ENCODE results near the gene SH3PXD2B. TPM values are rescaled to one million over a fixed set of nuclear protein-coding genes. Genes with fewer than 3 reads are reported as not detected.

SH3PXD2B gene
- total RNA-seq, 1 donor from 2014 or later, result 60.8 TPM

DNA sequence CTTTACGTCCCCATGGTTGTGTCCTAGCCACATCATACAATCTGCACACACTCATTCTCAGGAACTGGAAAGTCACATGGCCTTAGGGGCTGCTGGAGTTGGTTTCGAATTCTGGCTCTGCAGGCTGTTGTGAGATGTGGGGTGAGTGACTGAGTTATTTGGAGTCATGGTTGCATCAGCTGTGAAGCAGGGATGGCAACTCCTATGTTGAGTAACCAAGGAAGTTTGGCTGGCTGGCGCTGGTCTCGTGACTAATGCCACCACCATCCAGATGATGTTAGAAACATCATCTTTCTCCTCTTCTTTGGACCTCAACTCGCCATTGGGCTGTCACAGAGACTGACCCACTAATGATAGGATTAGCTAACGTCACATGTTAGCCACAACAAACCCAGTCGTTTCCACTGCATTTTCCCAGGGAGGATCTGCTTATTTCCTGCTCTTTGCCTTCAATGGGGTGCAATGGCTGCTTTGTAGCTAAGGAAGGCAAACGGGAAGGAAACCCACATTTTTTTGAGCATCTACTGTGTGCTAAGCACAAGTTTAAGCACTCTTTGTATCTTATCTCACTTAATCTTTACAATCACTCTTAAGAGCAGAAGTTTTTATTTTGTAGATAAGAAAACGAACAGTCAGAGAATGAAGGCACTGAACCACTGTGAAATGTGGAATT, 92.6 kb downstream of the SH3PXD2B start:
- Histone ChIP-seq H3K4me1 (no peaks in the 10 kb centered on the region), H3K9me3 (no peaks in the 10 kb centered on the region), H3K36me3 (peaks cover 30 to 72% of the 10 kb centered on the region in 2 donors), H3K27me3 (no peaks in the 10 kb centered on the region), H3K4me3 (no peak overlapping the region), H3K27ac (peak overlapping the region in 1 of 2 donors; percentile 38)
- peak; percentile 55 to 76 for DNase-seq (ENCODE audit: low spot score in 2 of 2)
- TF ChIP-seq, protein P1, sequence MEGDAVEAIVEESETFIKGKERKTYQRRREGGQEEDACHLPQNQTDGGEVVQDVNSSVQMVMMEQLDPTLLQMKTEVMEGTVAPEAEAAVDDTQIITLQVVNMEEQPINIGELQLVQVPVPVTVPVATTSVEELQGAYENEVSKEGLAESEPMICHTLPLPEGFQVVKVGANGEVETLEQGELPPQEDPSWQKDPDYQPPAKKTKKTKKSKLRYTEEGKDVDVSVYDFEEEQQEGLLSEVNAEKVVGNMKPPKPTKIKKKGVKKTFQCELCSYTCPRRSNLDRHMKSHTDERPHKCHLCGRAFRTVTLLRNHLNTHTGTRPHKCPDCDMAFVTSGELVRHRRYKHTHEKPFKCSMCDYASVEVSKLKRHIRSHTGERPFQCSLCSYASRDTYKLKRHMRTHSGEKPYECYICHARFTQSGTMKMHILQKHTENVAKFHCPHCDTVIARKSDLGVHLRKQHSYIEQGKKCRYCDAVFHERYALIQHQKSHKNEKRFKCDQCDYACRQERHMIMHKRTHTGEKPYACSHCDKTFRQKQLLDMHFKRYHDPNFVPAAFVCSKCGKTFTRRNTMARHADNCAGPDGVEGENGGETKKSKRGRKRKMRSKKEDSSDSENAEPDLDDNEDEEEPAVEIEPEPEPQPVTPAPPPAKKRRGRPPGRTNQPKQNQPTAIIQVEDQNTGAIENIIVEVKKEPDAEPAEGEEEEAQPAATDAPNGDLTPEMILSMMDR (IDR thresholded peaks at IDR 0.05), result no peak
- intact Hi-C loops (cut with DNase I), result no loop called here

DNA sequence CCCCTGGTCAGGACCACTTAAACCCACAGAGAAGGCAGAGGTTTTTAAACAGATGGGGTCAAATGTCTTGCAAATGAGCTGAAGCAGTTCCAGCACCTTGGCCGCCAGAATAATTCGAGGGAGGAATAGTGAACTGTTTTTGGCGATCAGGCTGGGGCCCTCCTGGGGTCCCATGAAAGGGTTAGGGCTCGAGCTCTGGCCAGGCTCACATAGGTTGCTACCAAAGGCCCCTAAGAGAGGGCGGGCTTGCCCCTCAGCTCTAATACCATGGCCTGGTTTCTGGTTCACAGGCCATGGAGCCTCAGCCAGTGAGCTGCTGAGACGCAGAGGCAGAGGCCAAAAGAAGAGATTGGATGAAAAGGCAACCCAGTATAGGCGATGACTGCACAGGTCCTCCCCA, 96.0 kb downstream of the SH3PXD2B start:
- intact Hi-C loops (cut with DNase I), result no loop called here
- DNase-seq (ENCODE audit: low spot score in 2 of 2), result no peak
- Histone ChIP-seq H3K27ac (no peak overlapping the region), H3K27me3 (no peaks in the 10 kb centered on the region), H3K4me3 (no peak overlapping the region), H3K36me3 (peaks cover 58 to 86% of the 10 kb centered on the region in 2 donors), H3K4me1 (no peaks in the 10 kb centered on the region), H3K9me3 (no peaks in the 10 kb centered on the region)
- TF ChIP-seq, protein P1 (IDR thresholded peaks at IDR 0.05), result no peak

DNA sequence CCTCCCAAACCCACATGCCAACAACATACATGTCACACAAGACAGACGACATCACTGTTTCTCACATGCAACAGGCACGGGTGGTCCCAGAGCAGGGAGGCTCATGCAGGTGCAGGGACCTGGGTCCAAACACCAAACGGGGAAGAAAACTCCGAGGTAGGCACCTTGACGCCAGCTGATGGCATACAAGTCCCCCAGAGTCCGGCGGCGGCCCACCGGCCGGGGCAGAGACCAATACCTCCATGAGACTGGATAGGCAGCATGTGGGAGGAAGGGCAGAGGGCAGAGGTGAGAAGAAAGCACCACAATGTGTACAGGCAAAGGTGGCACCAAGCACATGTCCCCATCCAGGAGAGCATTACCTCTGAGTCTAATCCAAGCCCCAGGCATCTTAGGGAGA, 97.8 kb downstream of the SH3PXD2B start:
- no peak for DNase-seq (ENCODE audit: low spot score in 2 of 2)
- H3K27ac ChIP-seq, result no peak overlapping the region
- H3K36me3 ChIP-seq, result peaks cover 65 to 94% of the 10 kb centered on the region in 2 donors
- intact Hi-C loops (cut with DNase I), result no loop called here
- H3K27me3 ChIP-seq, result no peaks in the 10 kb centered on the region
- TF ChIP-seq, protein P1 (IDR thresholded peaks at IDR 0.05), result no peak
- no peaks in the 10 kb centered on the region for H3K4me1 ChIP-seq
- no peak overlapping the region for H3K4me3 ChIP-seq
- H3K9me3 ChIP-seq, result no peaks in the 10 kb centered on the region

DNA sequence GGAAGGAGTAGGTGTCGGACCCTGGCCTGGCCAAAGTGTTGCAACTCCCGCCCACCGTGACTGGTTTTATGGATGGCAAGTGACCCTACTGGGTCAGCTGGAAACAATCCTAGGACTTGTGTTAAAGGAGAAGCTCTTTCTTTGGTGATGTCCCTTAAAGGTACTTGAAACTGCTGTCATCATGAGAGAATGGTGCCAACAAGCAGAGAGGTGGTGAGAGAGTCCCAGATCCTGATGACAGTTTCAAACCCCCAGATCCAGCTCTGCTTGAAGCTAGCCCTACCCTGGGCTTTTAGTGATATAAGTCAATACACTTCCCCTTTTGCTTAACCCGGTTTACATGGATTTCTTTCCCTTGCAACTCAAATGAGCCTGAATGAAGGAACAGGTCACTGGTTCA, 98.3 kb downstream of the SH3PXD2B start:
- no peaks in the 10 kb centered on the region for H3K9me3 ChIP-seq
- H3K4me1 ChIP-seq, result no peaks in the 10 kb centered on the region
- H3K4me3 ChIP-seq, result no peak overlapping the region
- intact Hi-C loops (cut with DNase I), result no loop called here
- H3K27me3 ChIP-seq, result no peaks in the 10 kb centered on the region
- TF ChIP-seq, protein P1 (IDR thresholded peaks at IDR 0.05), result no peak
- no peak overlapping the region for H3K27ac ChIP-seq
- H3K36me3 ChIP-seq, result peaks cover 65 to 93% of the 10 kb centered on the region in 2 donors
- no peak for DNase-seq (ENCODE audit: low spot score in 2 of 2)

DNA sequence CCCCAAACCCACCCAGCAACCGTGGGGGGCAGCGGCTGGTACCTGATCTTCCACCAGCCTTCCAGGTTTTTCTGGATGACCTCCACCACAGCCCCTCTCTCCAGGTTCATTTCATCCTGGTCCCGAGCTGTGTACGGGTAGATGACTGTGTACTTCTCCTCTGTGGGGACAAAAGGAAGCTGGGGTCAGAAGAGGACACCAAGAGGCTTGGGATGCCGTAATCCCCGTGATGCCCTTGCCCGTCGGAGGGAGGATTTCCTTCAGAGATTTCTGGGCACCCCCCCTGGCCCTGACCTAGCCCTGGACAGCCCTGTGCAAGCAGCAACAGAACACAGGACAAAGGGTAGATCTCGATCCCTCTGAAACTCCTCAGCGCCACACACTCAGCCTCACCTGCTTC, 100.5 kb downstream of the SH3PXD2B start:
- Histone ChIP-seq H3K4me1 (no peaks in the 10 kb centered on the region), H3K27me3 (no peaks in the 10 kb centered on the region), H3K27ac (no peak overlapping the region), H3K9me3 (no peaks in the 10 kb centered on the region), H3K36me3 (peaks cover 72 to 94% of the 10 kb centered on the region in 2 donors), H3K4me3 (no peak overlapping the region)
- intact Hi-C loops (cut with DNase I), result no loop called here
- no peak for DNase-seq (ENCODE audit: low spot score in 2 of 2)
- TF ChIP-seq, protein P1 (IDR thresholded peaks at IDR 0.05), result no peak
